ENCODE data around the gene ENTPD3. TPM values are rescaled to one million over a fixed set of nuclear protein-coding genes. Genes with fewer than 3 reads are reported as not detected.

Gene ENTPD3
- 1 to 10 TPM in 4 of 7 donors, under 1 TPM in 3; 0.46 to 2.0 (median 1.3) TPM for total RNA-seq
- 1 to 10 TPM in 1 of 2 donors, under 1 TPM in 1; 0.46 to 5.6 TPM for polyA plus RNA-seq
- long read RNA-seq, donor 1, partial matches to known transcripts: 0 of 1 reads
- long read RNA-seq, donor 1, other reads (novel, unspliced or antisense): 1 of 1 reads
- long read RNA-seq, donor 2, partial matches to known transcripts: 0 of 10 reads
- long read RNA-seq, donor 2, other reads (novel, unspliced or antisense): 10 of 10 reads
- long read RNA-seq, donor 3, partial matches to known transcripts: 0 of 2 reads
- long read RNA-seq, donor 3, other reads (novel, unspliced or antisense): 1 of 2 reads

DNA sequence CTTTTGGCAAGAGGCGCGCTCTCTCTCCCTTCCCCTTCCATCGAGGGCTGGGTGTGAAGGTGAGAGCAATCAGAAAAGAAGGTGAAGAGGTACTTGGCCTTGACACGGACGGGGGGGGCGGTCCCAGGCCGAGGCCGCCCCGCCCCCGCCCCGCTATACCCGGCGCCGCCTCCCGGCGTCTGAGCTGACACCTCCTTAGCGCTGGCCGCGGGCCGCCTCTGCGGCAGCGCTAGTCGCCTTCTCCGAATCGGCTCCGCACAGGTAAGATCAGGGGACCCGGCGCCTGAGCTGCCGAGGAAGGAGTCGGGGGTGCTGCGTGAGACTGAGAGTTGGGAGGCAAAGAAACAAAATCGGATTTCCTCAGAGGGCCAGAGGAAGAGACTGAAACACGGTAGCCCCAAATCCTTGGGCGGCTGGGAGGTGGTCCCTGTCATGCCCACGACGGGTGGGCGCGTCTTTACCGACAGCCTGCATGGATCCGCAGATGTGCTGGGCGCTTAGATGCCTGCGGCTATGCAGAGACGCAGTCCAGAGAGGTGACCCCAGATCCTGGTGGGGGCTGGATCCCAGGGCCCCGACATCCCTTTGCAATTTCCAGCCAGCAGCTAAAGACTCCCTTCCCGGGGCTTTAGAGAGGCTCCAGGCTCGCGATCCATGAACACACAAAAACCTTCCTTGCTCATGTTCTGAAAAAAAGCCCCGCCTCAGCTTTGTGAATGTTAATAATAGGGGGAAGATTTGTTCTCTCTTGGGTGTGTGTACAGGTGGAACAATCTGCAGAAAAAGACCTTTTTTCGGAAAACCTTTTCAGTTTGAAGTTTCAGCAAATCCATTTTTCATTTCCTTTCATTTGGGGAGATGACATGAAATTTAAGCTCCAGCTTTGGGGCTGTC, at the start of gene ENTPD3:
Gene ENTPD3 (plus strand): TSS at position 184 of the 894 bp plus-strand sequence. CDS start 874 bp downstream, outside the sequence.
- WGBS, 3 donors: 7% methylated on average over 48 to 49 of the region's 49 CpGs
- intact Hi-C loops (cut with DNase I): no loop called here
- Histone ChIP-seq H3K9me3 (no peaks in the 10 kb centered on the region), H3K4me1 (ENCODE audit: insufficient read depth) (peaks cover 2% of the 10 kb centered on the region), H3K27ac (no peak within 1 kb of the TSS), H3K27me3 (no peaks in the 10 kb centered on the region), H3K36me3 (no peaks in the 10 kb centered on the region), H3K4me3 (peak within 1 kb of the TSS; percentile 25)
- TF ChIP-seq EP300 (IDR thresholded peaks at IDR 0.05): no peak
- peak in 2 of 5 donors; percentile 25 to 38 for DNase-seq

DNA sequence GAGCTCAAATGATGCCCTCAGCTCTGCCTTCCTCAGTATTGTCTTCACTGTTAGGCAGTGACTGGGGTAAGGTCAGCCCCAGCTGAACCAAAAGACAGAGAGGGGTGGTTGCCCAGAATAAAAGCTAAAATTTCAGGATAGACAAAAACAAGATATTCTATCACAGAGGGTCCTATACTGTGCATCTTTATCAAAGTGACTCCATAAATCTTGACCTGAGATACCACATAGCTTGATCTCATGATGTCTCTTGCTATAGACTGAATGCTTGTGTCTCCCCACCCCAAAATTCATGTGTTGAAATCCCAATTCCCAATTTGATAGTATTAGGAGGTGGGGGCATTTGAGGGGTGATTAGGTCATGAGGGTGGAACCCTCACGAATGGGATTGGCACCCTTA, 47.1 kb upstream of the ENTPD3 start:
- Histone ChIP-seq H3K4me1 (ENCODE audit: insufficient read depth) (no peaks in the 10 kb centered on the region), H3K9me3 (no peaks in the 10 kb centered on the region), H3K27ac (no peak overlapping the region), H3K36me3 (no peaks in the 10 kb centered on the region), H3K27me3 (no peaks in the 10 kb centered on the region), H3K4me3 (no peak overlapping the region)
- intact Hi-C loops (cut with DNase I): loop anchor here in 2 of 4 donors (10.0 kb wide), 2 partner anchors 1525 to 1545 kb away; no protein-coding TSS in a partner anchor
- TF ChIP-seq POLR2A (IDR thresholded peaks at IDR 0.05) (no peak), EP300 (IDR thresholded peaks at IDR 0.05) (no peak), CTCF (IDR thresholded peaks at IDR 0.05) (no peak)
- 50 to 83% (median 68%) methylated on average over 1 of the region's 1 CpG for WGBS, 3 donors
- DNase-seq: no peak

GRCh38 chr3:40340541-40341170, 46.3 kb upstream of the ENTPD3 start:
- 66 to 73% (median 71%) methylated on average over 1 of the region's 1 CpG for WGBS, 3 donors
- DNase-seq: no peak
- intact Hi-C loops (cut with DNase I): no loop called here
- Histone ChIP-seq H3K9me3 (no peaks in the 10 kb centered on the region), H3K27me3 (no peaks in the 10 kb centered on the region), H3K4me3 (no peak overlapping the region), H3K27ac (no peak overlapping the region), H3K36me3 (no peaks in the 10 kb centered on the region), H3K4me1 (ENCODE audit: insufficient read depth) (no peaks in the 10 kb centered on the region)
- TF ChIP-seq POLR2A (IDR thresholded peaks at IDR 0.05): no peak
- no peak for TF ChIP-seq EP300 (IDR thresholded peaks at IDR 0.05)
- no peak for TF ChIP-seq CTCF (IDR thresholded peaks at IDR 0.05)

GRCh38 chr3:40341671-40342070, 45.3 kb upstream of the ENTPD3 start:
- H3K9me3 ChIP-seq: no peaks in the 10 kb centered on the region
- H3K27me3 ChIP-seq: no peaks in the 10 kb centered on the region
- intact Hi-C loops (cut with DNase I): no loop called here
- H3K4me3 ChIP-seq: no peak overlapping the region
- no peaks in the 10 kb centered on the region for H3K36me3 ChIP-seq
- no peak for TF ChIP-seq POLR2A (IDR thresholded peaks at IDR 0.05)
- no peak for TF ChIP-seq EP300 (IDR thresholded peaks at IDR 0.05)
- no peak for TF ChIP-seq CTCF (IDR thresholded peaks at IDR 0.05)
- H3K27ac ChIP-seq: no peak overlapping the region
- no peaks in the 10 kb centered on the region for H3K4me1 ChIP-seq (ENCODE audit: insufficient read depth)
- DNase-seq: no peak
